ENCODE results near the gene FYCO1. TPM values are rescaled to one million over a fixed set of nuclear protein-coding genes. Genes with fewer than 3 reads are reported as not detected.

FYCO1 gene
- total and polyA plus RNA-seq, 2 donors (not counting 1 experiment from before 2014, with no cell fraction given), result 19.2 to 82.2 TPM

DNA sequence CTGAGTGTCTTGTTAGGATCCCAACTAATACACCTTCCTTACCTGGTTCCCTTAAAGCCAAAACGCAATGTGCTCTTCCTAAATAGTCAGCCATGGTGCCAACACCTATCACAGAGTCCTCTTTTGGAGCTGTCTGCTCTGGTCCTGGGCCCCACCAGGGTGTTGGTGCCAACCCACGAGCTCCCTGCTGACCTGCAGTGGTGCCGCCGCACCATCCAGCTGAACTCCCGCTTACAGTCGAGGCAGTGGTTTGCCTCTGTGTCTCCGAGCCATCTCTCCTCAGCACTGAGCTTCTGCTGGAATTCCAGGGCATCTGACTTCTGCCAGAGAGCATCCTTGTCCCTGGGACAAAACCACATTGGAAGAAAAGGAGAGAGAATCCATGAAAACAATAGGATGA, 36.4 kb downstream of the FYCO1 start:
- Histone ChIP-seq H3K9me3 (ENCODE audit: control insufficient read depth, insufficient read depth, low read depth, low read length) (no peaks in the 10 kb centered on the region), H3K9ac (ENCODE audit: insufficient read depth, low read length) (no peak overlapping the region), H3K36me3 (ENCODE audit: control insufficient read depth, insufficient read depth, low read length) (peaks cover 20% of the 10 kb centered on the region), H4K20me1 (ENCODE audit: control insufficient read depth, extremely low read depth, insufficient read depth, low read length) (no peaks in the 10 kb centered on the region), H2AFZ (ENCODE audit: low read length) (no peak overlapping the region), H3K4me3 (replicated peaks in 1 of 4; ENCODE audit: control extremely low read depth in 1 of 4, insufficient read depth in 1 of 4, low read depth in 3 of 4, low read length in 4 of 4) (no peak overlapping the region), H3K27me3 (ENCODE audit: control insufficient read depth, insufficient read depth, low read length) (no peaks in the 10 kb centered on the region), H3K27ac (ENCODE audit: insufficient read depth, low read length) (no peak overlapping the region), H3K79me2 (ENCODE audit: control insufficient read depth, insufficient read depth, low read length) (no peaks in the 10 kb centered on the region), H3K4me1 (ENCODE audit: control insufficient read depth, extremely low read depth, insufficient read depth, low read length) (no peaks in the 10 kb centered on the region), H3K4me2 (ENCODE audit: extremely low read depth, insufficient read depth, low read length) (no peak overlapping the region)
- TF ChIP-seq CTCF (conservative IDR thresholded peaks at IDR 0.05 in 1 of 2, IDR thresholded peaks at IDR 0.05 in 1 of 2; ENCODE audit: low read depth in 1 of 2, low read length in 2 of 2), result no peak
- TF ChIP-seq EZH2 (IDR thresholded peaks at IDR 0.05; ENCODE audit: low read length, missing control alignments), result no peak
- no peak for DNase-seq (ENCODE audit: low read depth in 2 of 2)

GRCh38 chr3:45958321-45958791, 37.3 kb downstream of the FYCO1 start:
- Histone ChIP-seq H3K4me3 (replicated peaks in 1 of 4; ENCODE audit: control extremely low read depth in 1 of 4, insufficient read depth in 1 of 4, low read depth in 3 of 4, low read length in 4 of 4) (no peak overlapping the region), H4K20me1 (ENCODE audit: control insufficient read depth, extremely low read depth, insufficient read depth, low read length) (no peaks in the 10 kb centered on the region), H3K27me3 (ENCODE audit: control insufficient read depth, insufficient read depth, low read length) (no peaks in the 10 kb centered on the region), H3K36me3 (ENCODE audit: control insufficient read depth, insufficient read depth, low read length) (peaks cover 26% of the 10 kb centered on the region), H3K27ac (ENCODE audit: insufficient read depth, low read length) (no peak overlapping the region), H3K9me3 (ENCODE audit: control insufficient read depth, insufficient read depth, low read depth, low read length) (no peaks in the 10 kb centered on the region), H3K9ac (ENCODE audit: insufficient read depth, low read length) (no peak overlapping the region), H3K4me1 (ENCODE audit: control insufficient read depth, extremely low read depth, insufficient read depth, low read length) (no peaks in the 10 kb centered on the region), H3K4me2 (ENCODE audit: extremely low read depth, insufficient read depth, low read length) (no peak overlapping the region), H2AFZ (ENCODE audit: low read length) (no peak overlapping the region), H3K79me2 (ENCODE audit: control insufficient read depth, insufficient read depth, low read length) (no peaks in the 10 kb centered on the region)
- DNase-seq (ENCODE audit: low read depth in 2 of 2), result peak in 1 of 2 donors; percentile 59
- no peak for TF ChIP-seq CTCF (conservative IDR thresholded peaks at IDR 0.05 in 1 of 2, IDR thresholded peaks at IDR 0.05 in 1 of 2; ENCODE audit: low read depth in 1 of 2, low read length in 2 of 2)
- no peak for TF ChIP-seq EZH2 (IDR thresholded peaks at IDR 0.05; ENCODE audit: low read length, missing control alignments)

- Histone ChIP-seq H3K4me2 (ENCODE audit: extremely low read depth, insufficient read depth, low read length) (no peak overlapping the region), H2AFZ (ENCODE audit: low read length) (no peak overlapping the region), H3K4me1 (ENCODE audit: control insufficient read depth, extremely low read depth, insufficient read depth, low read length) (no peaks in the 10 kb centered on the region), H3K9ac (ENCODE audit: insufficient read depth, low read length) (no peak overlapping the region), H4K20me1 (ENCODE audit: control insufficient read depth, extremely low read depth, insufficient read depth, low read length) (no peaks in the 10 kb centered on the region), H3K27ac (ENCODE audit: insufficient read depth, low read length) (no peak overlapping the region), H3K27me3 (ENCODE audit: control insufficient read depth, insufficient read depth, low read length) (no peaks in the 10 kb centered on the region), H3K4me3 (replicated peaks in 1 of 4; ENCODE audit: control extremely low read depth in 1 of 4, insufficient read depth in 1 of 4, low read depth in 3 of 4, low read length in 4 of 4) (no peak overlapping the region), H3K79me2 (ENCODE audit: control insufficient read depth, insufficient read depth, low read length) (no peaks in the 10 kb centered on the region), H3K36me3 (ENCODE audit: control insufficient read depth, insufficient read depth, low read length) (peaks cover 29% of the 10 kb centered on the region), H3K9me3 (ENCODE audit: control insufficient read depth, insufficient read depth, low read depth, low read length) (no peaks in the 10 kb centered on the region)
- DNase-seq (ENCODE audit: low read depth in 2 of 2), result no peak
- TF ChIP-seq EZH2 (IDR thresholded peaks at IDR 0.05; ENCODE audit: low read length, missing control alignments) (no peak), CTCF (conservative IDR thresholded peaks at IDR 0.05 in 1 of 2, IDR thresholded peaks at IDR 0.05 in 1 of 2; ENCODE audit: low read depth in 1 of 2, low read length in 2 of 2) (no peak)
These were observed 38.0 kb downstream of the FYCO1 start for GRCh38 chr3:45957586-45957985.

Data from fibroblast of lung (primary cell).